SH-SY5Y (cell line): ENCODE measurements around the gene CDC20.

Source experiments
- GATA2 ChIP-seq: IDR thresholded peaks from 2 replicates; pipeline ENCODE4 v1.6.1; 2011; ENCODE audit warnings: mild to moderate bottlenecking, low read depth, low read length
- GATA3 ChIP-seq: IDR thresholded peaks from 2 replicates; pipeline ENCODE4 v1.6.1; 2011; ENCODE audit warnings: low read depth, mild to moderate bottlenecking, low read length, moderate library complexity

The CDC20 gene

GRCh38 chr1:43405219-43405875, 46.6 kb downstream of the CDC20 start:
- TF ChIP-seq GATA2 (no peak), GATA3 (no peak)

GRCh38 chr1:43405876-43406234, 47.1 kb downstream of the CDC20 start:
- TF ChIP-seq GATA3 = no peak
- TF ChIP-seq GATA2 = no peak

GRCh38 chr1:43410571-43410970, 51.8 kb downstream of the CDC20 start:
- TF ChIP-seq GATA2 (no peak), GATA3 (no peak)
